Measurements from ENCODE around the gene RCOR1. TPM values are rescaled to one million over a fixed set of nuclear protein-coding genes. Genes with fewer than 3 reads are reported as not detected.
A peak's percentile ranks its signal among the peaks of the same experiment; 100 is the strongest.

The RCOR1 gene
- total RNA-seq, 2 experiments from 2014 or later, result 14.8 to 15.3 TPM

GRCh38 chr14:102746634-102747438, 154.4 kb downstream of the RCOR1 start:
- no peak for DNase-seq
- ATAC-seq, result no peak
- Mint-ChIP-seq H3K4me1 (no peaks in the 10 kb centered on the region), H3K27ac (no peak overlapping the region), H3K36me3 (ENCODE audit: low read depth) (peaks cover 3% of the 10 kb centered on the region), H3K4me3 (no peak overlapping the region), H3K27me3 (no peaks in the 10 kb centered on the region), H3K9me3 (ENCODE audit: low read depth) (peaks cover 6% of the 10 kb centered on the region)
- ChIA-PET CTCF (no interaction called here), POLR2A (no interaction called here)
- intact Hi-C loops (cut with DNase I, micrococcal nuclease), result no loop called here

- intact Hi-C loops (cut with DNase I, micrococcal nuclease), result no loop called here
- H3K9me3 Mint-ChIP-seq (ENCODE audit: low read depth), result no peaks in the 10 kb centered on the region
- ATAC-seq (no peak), DNase-seq (no peak)
- no peak overlapping the region for H3K27ac Mint-ChIP-seq
- H3K4me3 Mint-ChIP-seq, result no peak overlapping the region
- POLR2A ChIA-PET, result no interaction called here
- no peaks in the 10 kb centered on the region for H3K4me1 Mint-ChIP-seq
- H3K27me3 Mint-ChIP-seq, result no peaks in the 10 kb centered on the region
- H3K36me3 Mint-ChIP-seq (ENCODE audit: low read depth), result no peaks in the 10 kb centered on the region
- CTCF ChIA-PET, result no interaction called here
Observed at GRCh38 chr14:102748806-102749205, 156.4 kb downstream of the RCOR1 start.

GRCh38 chr14:102749393-102750305, 157.2 kb downstream of the RCOR1 start:
- H3K4me1 Mint-ChIP-seq, result no peaks in the 10 kb centered on the region
- H3K27ac Mint-ChIP-seq, result no peak overlapping the region
- DNase-seq, result no peak
- no peaks in the 10 kb centered on the region for H3K36me3 Mint-ChIP-seq (ENCODE audit: low read depth)
- no peak for ATAC-seq
- H3K27me3 Mint-ChIP-seq, result no peaks in the 10 kb centered on the region
- no peak overlapping the region for H3K4me3 Mint-ChIP-seq
- intact Hi-C loops (cut with DNase I, micrococcal nuclease), result no loop called here
- ChIA-PET POLR2A (no interaction called here), CTCF (no interaction called here)
- H3K9me3 Mint-ChIP-seq (ENCODE audit: low read depth), result no peaks in the 10 kb centered on the region

GRCh38 chr14:102750376-102750775, 157.9 kb downstream of the RCOR1 start:
- Mint-ChIP-seq H3K9me3 (ENCODE audit: low read depth) (no peaks in the 10 kb centered on the region), H3K4me1 (no peaks in the 10 kb centered on the region), H3K36me3 (ENCODE audit: low read depth) (no peaks in the 10 kb centered on the region), H3K27ac (no peak overlapping the region), H3K27me3 (no peaks in the 10 kb centered on the region), H3K4me3 (no peak overlapping the region)
- POLR2A ChIA-PET, result no interaction called here
- DNase-seq, result no peak
- CTCF ChIA-PET, result no interaction called here
- intact Hi-C loops (cut with DNase I, micrococcal nuclease), result no loop called here
- no peak for ATAC-seq

- ATAC-seq (no peak), DNase-seq (no peak)
- ChIA-PET CTCF (no interaction called here), POLR2A (no interaction called here)
- Mint-ChIP-seq H3K9me3 (ENCODE audit: low read depth) (no peaks in the 10 kb centered on the region), H3K27ac (no peak overlapping the region), H3K36me3 (ENCODE audit: low read depth) (no peaks in the 10 kb centered on the region), H3K4me1 (no peaks in the 10 kb centered on the region), H3K27me3 (no peaks in the 10 kb centered on the region), H3K4me3 (no peak overlapping the region)
- intact Hi-C loops (cut with DNase I, micrococcal nuclease), result no loop called here
Observed at GRCh38 chr14:102751088-102751487, 158.6 kb downstream of the RCOR1 start.

GRCh38 chr14:102752239-102752847, 159.9 kb downstream of the RCOR1 start:
- no peak for ATAC-seq
- no peak overlapping the region for H3K4me3 Mint-ChIP-seq
- no peaks in the 10 kb centered on the region for H3K27me3 Mint-ChIP-seq
- ChIA-PET POLR2A (no interaction called here), CTCF (no interaction called here)
- H3K36me3 Mint-ChIP-seq (ENCODE audit: low read depth), result no peaks in the 10 kb centered on the region
- intact Hi-C loops (cut with DNase I, micrococcal nuclease), result no loop called here
- H3K27ac Mint-ChIP-seq, result no peak overlapping the region
- DNase-seq, result no peak
- no peaks in the 10 kb centered on the region for H3K4me1 Mint-ChIP-seq
- no peaks in the 10 kb centered on the region for H3K9me3 Mint-ChIP-seq (ENCODE audit: low read depth)

- Mint-ChIP-seq H3K36me3 (ENCODE audit: low read depth) (no peaks in the 10 kb centered on the region), H3K27ac (no peak overlapping the region), H3K27me3 (no peaks in the 10 kb centered on the region), H3K9me3 (ENCODE audit: low read depth) (no peaks in the 10 kb centered on the region), H3K4me3 (no peak overlapping the region), H3K4me1 (no peaks in the 10 kb centered on the region)
- intact Hi-C loops (cut with DNase I, micrococcal nuclease), result no loop called here
- ChIA-PET POLR2A (no interaction called here), CTCF (no interaction called here)
- DNase-seq, result no peak
- ATAC-seq, result peak; percentile 23
Observed at GRCh38 chr14:102754370-102755262, 162.2 kb downstream of the RCOR1 start.

GRCh38 chr14:102757646-102758045, 165.2 kb downstream of the RCOR1 start:
- ChIA-PET POLR2A (no interaction called here), CTCF (no interaction called here)
- Mint-ChIP-seq H3K27ac (no peak overlapping the region), H3K9me3 (ENCODE audit: low read depth) (no peaks in the 10 kb centered on the region), H3K27me3 (no peaks in the 10 kb centered on the region), H3K36me3 (ENCODE audit: low read depth) (no peaks in the 10 kb centered on the region), H3K4me1 (no peaks in the 10 kb centered on the region), H3K4me3 (no peak overlapping the region)
- DNase-seq (no peak), ATAC-seq (no peak)
- intact Hi-C loops (cut with DNase I, micrococcal nuclease), result no loop called here

- no peak overlapping the region for H3K4me3 Mint-ChIP-seq
- no peaks in the 10 kb centered on the region for H3K9me3 Mint-ChIP-seq (ENCODE audit: low read depth)
- CTCF ChIA-PET, result no interaction called here
- intact Hi-C loops (cut with DNase I, micrococcal nuclease), result no loop called here
- ATAC-seq, result no peak
- POLR2A ChIA-PET, result no interaction called here
- H3K27me3 Mint-ChIP-seq, result no peaks in the 10 kb centered on the region
- no peak for DNase-seq
- H3K36me3 Mint-ChIP-seq (ENCODE audit: low read depth), result no peaks in the 10 kb centered on the region
- no peak overlapping the region for H3K27ac Mint-ChIP-seq
- no peaks in the 10 kb centered on the region for H3K4me1 Mint-ChIP-seq
Observed at GRCh38 chr14:102758087-102758486, 165.6 kb downstream of the RCOR1 start.

GRCh38 chr14:102759456-102760187, 167.2 kb downstream of the RCOR1 start:
- no peaks in the 10 kb centered on the region for H3K27me3 Mint-ChIP-seq
- no peaks in the 10 kb centered on the region for H3K4me1 Mint-ChIP-seq
- ChIA-PET POLR2A (no interaction called here), CTCF (interaction anchor here (1.0 to 1.3 kb wide), 5 partner anchors 12 to 333 kb away, joined by 3 to 4 read pairs (median 4); no protein-coding TSS in a partner anchor)
- H3K9me3 Mint-ChIP-seq (ENCODE audit: low read depth), result no peaks in the 10 kb centered on the region
- H3K27ac Mint-ChIP-seq, result no peak overlapping the region
- H3K4me3 Mint-ChIP-seq, result no peak overlapping the region
- DNase-seq (no peak), ATAC-seq (no peak)
- no peaks in the 10 kb centered on the region for H3K36me3 Mint-ChIP-seq (ENCODE audit: low read depth)
- intact Hi-C loops (cut with DNase I, micrococcal nuclease), result no loop called here
